ENCODE data around the gene POLR2B. TPM values are rescaled to one million over a fixed set of nuclear protein-coding genes. Genes with fewer than 3 reads are reported as not detected.

Gene POLR2B
- total and polyA plus RNA-seq, 2 of the 4 experiments (the other 2 are of a cell fraction): 74.0 to 106 TPM

- Histone ChIP-seq H3K23ac (ENCODE audit: low read depth, low read length) (no peak overlapping the region), H2AFZ (replicated peaks; ENCODE audit: low read length, poor library complexity) (no peak overlapping the region), H3K9me1 (ENCODE audit: insufficient read depth, low read length) (peaks cover 3% of the 10 kb centered on the region; the same call in 1 of the 2 replicates), H3K4me3 (ENCODE audit: insufficient read depth, low read depth, low read length) (no peak overlapping the region), H3K27me3 (ENCODE audit: control insufficient read depth, insufficient read depth, low read length) (no peaks in the 10 kb centered on the region), H2BK5ac (ENCODE audit: low read depth, low read length, poor library complexity, severe bottlenecking) (no peak overlapping the region), H3K9me3 (ENCODE audit: control insufficient read depth, insufficient read depth, low read length) (no peaks in the 10 kb centered on the region), H3K18ac (ENCODE audit: low read depth, low read length) (no peak overlapping the region), H4K91ac (ENCODE audit: insufficient read depth, low read depth, low read length) (no peak overlapping the region), H3K27ac (ENCODE audit: insufficient read depth, low read length) (no peak overlapping the region), H3K9ac (ENCODE audit: low read depth, low read length) (no peak overlapping the region), H2AK5ac (ENCODE audit: low read depth, low read length) (no peak overlapping the region), H2AK9ac (replicated peaks; ENCODE audit: low read depth, low read length, poor library complexity) (no peak overlapping the region), H3K4me1 (ENCODE audit: control insufficient read depth, insufficient read depth, low read length) (peaks cover 2% of the 10 kb centered on the region; the same call in 1 of the 2 replicates), H3K79me1 (ENCODE audit: low read depth in 1 of 2, low read length in 2 of 2) (peaks cover 12 to 24% of the 10 kb centered on the region in 2 experiments; a peak in 2 of 4 replicates), H3K4ac (ENCODE audit: low read depth, low read length) (no peak overlapping the region), H2BK120ac (ENCODE audit: low read depth, low read length) (no peak overlapping the region), H2BK20ac (ENCODE audit: low read depth, low read length) (no peak overlapping the region), H3K56ac (ENCODE audit: extremely low read depth, insufficient read depth, low read length) (no peak overlapping the region), H3K4me2 (ENCODE audit: low read depth, low read length) (no peak overlapping the region), H3K36me3 (ENCODE audit: control insufficient read depth, insufficient read depth, low read length) (peaks cover 6% of the 10 kb centered on the region; the same call in 1 of the 2 replicates), H4K20me1 (ENCODE audit: insufficient read depth, low read length) (no peaks in the 10 kb centered on the region), H4K5ac (ENCODE audit: low read depth, low read length) (no peak overlapping the region), H2BK15ac (ENCODE audit: low read depth, low read length) (no peak overlapping the region), H3K14ac (replicated peaks; ENCODE audit: low read depth, low read length) (no peak overlapping the region), H4K8ac (ENCODE audit: low read depth in 2 of 2, low read length in 2 of 2) (no peak overlapping the region)
- dilution Hi-C loops (cut with HindIII; ENCODE audit: low sequenced_read_pairs, unreplicated experiment) (no loop called here), in situ Hi-C loops (cut with MboI; ENCODE audit: low sequenced_read_pairs) (no loop called here), intact Hi-C loops (cut with micrococcal nuclease) (no loop called here)
- TF ChIP-seq RAD21 (IDR thresholded peaks at IDR 0.05; ENCODE audit: low read length): no peak
- TF ChIP-seq USF2 (IDR thresholded peaks at IDR 0.05; ENCODE audit: low read depth, low read length): no peak
- no peak for TF ChIP-seq CEBPB (IDR thresholded peaks at IDR 0.05; ENCODE audit: low read depth, low read length)
- TF ChIP-seq POLR2A (IDR thresholded peaks at IDR 0.05; ENCODE audit: low read depth, low read length): no peak
- no peak for TF ChIP-seq CHD1 (IDR thresholded peaks at IDR 0.05; ENCODE audit: low read depth, low read length)
- no peak for TF ChIP-seq BHLHE40 (IDR thresholded peaks at IDR 0.05; ENCODE audit: low read depth, low read length)
- no peak for TF ChIP-seq RCOR1 (IDR thresholded peaks at IDR 0.05; ENCODE audit: insufficient replicate concordance, low read length)
- no peak for TF ChIP-seq RFX5 (IDR thresholded peaks at IDR 0.05; ENCODE audit: low read depth, low read length)
- no peak for TF ChIP-seq SMC3 (IDR thresholded peaks at IDR 0.05; ENCODE audit: low read depth, low read length)
- TF ChIP-seq MXI1 (IDR thresholded peaks at IDR 0.05; ENCODE audit: borderline replicate concordance, low read depth, low read length): no peak
- no peak for TF ChIP-seq MAFK (IDR thresholded peaks at IDR 0.05; ENCODE audit: low read depth, low read length)
- no TSS peak for BruUV-seq (replicated peaks)
- ChIA-PET CTCF (interaction anchor here (0.5 kb wide), 1 partner anchor 148 kb away, joined by 3 read pairs; no protein-coding TSS in a partner anchor), POLR2A (ENCODE audit: unreplicated experiment) (no interaction called here)
- no peak for ATAC-seq (ENCODE audit: low read depth)
- no peak for DNase-seq
Measured at GRCh38 chr4:56940971-56941370, 37.7 kb upstream of the POLR2B start.

All from IMR-90 (cell line).